Measurements from ENCODE around the gene SLC5A6. TPM values are rescaled to one million over a fixed set of nuclear protein-coding genes. Genes with fewer than 3 reads are reported as not detected.
A peak's percentile ranks its signal among the peaks of the same experiment; 100 is the strongest.

SLC5A6 gene
- total and polyA plus RNA-seq, 2 donors (not counting 1 experiment from before 2014, with no cell fraction given), result 50.8 to 52.6 TPM

DNA sequence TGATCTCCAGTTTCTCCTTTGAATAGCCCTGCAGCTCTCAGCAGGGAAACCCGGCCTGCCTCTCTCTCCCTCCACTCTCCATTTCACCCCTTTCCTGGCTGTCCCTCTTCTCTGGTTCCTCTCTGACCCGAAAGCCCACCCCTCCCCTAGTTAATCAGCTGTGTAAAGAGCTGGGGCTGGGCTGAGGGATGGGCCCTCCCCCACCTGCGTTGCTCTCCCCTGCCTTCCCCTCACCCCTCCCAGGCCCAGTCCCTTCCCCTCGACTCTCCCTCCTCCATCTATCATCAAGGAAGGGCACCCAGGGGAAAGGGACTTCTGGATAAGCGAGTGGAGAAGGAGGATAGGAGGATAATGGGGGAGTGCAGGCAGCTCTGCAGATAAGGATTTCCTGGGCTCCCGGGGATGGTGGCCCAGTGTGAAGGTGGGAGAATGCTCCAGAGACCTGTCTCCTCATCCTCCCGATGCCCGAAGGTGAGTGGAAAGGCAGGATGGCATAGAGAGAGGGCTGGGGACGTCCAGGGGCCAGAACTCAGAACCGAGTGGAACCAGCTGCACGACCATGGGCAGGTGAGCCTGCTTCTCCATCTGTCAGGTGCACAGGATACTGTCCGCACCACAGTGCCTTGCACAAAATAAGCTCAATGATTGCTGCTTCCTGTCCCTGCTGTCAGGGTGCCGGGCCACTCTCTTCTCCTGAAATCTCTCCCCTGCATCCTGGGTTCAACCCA lies 38.7 kb upstream of the SLC5A6 start:
- H3K9ac ChIP-seq (ENCODE audit: low read length), result no peak overlapping the region
- no peaks in the 10 kb centered on the region for H3K79me2 ChIP-seq (ENCODE audit: control insufficient read depth, insufficient read depth, low read length)
- peaks cover 0 to 4% (median 0%) of the 10 kb centered on the region in 3 donors for H3K9me3 ChIP-seq (ENCODE audit: control extremely low read depth in 1 of 3, control insufficient read depth in 2 of 3, insufficient read depth in 1 of 3, low read length in 2 of 3)
- Mint-ChIP-seq H3K27ac (no peak overlapping the region), H3K9me3 (ENCODE audit: insufficient read depth) (no peaks in the 10 kb centered on the region), H3K4me3 (no peak overlapping the region), H3K27me3 (peaks cover 44% of the 10 kb centered on the region), H3K4me1 (no peaks in the 10 kb centered on the region)
- DNase-seq (no peak), ATAC-seq (ENCODE audit: low read depth) (no peak)
- no peak overlapping the region for H3K27ac ChIP-seq (ENCODE audit: low read length in 2 of 2)
- no peaks in the 10 kb centered on the region for H3K36me3 ChIP-seq (replicated peaks in 1 of 2; ENCODE audit: control extremely low read depth in 1 of 2, control insufficient read depth in 1 of 2, extremely low read depth in 1 of 2, insufficient read depth in 2 of 2, low read length in 1 of 2)
- H3K4me3 ChIP-seq (ENCODE audit: control extremely low read depth in 1 of 5, extremely low read depth in 1 of 5, insufficient read depth in 1 of 5, low read depth in 2 of 5, low read length in 4 of 5), result no peak overlapping the region
- H3K4me1 ChIP-seq (ENCODE audit: control insufficient read depth in 2 of 2, insufficient read depth in 2 of 2, low read length in 2 of 2), result peaks cover 0 to 5% of the 10 kb centered on the region in 2 donors
- CTCF ChIA-PET, result interaction anchor here (0.6 to 1.9 kb wide), 3 partner anchors 29 to 94 kb away, joined by 3 to 10 read pairs (median 3); no protein-coding TSS in a partner anchor
- WGBS (ENCODE audit: insufficient coverage), result 66% methylated on average over 9 of the region's 13 CpGs
- TF ChIP-seq EZH2 (IDR thresholded peaks at IDR 0.05; ENCODE audit: borderline replicate concordance, insufficient read depth, low read depth, low read length, poor library complexity, severe bottlenecking), result no peak
- TF ChIP-seq, protein P1, sequence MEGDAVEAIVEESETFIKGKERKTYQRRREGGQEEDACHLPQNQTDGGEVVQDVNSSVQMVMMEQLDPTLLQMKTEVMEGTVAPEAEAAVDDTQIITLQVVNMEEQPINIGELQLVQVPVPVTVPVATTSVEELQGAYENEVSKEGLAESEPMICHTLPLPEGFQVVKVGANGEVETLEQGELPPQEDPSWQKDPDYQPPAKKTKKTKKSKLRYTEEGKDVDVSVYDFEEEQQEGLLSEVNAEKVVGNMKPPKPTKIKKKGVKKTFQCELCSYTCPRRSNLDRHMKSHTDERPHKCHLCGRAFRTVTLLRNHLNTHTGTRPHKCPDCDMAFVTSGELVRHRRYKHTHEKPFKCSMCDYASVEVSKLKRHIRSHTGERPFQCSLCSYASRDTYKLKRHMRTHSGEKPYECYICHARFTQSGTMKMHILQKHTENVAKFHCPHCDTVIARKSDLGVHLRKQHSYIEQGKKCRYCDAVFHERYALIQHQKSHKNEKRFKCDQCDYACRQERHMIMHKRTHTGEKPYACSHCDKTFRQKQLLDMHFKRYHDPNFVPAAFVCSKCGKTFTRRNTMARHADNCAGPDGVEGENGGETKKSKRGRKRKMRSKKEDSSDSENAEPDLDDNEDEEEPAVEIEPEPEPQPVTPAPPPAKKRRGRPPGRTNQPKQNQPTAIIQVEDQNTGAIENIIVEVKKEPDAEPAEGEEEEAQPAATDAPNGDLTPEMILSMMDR (IDR thresholded peaks at IDR 0.05), result no peak
- H2AFZ ChIP-seq (ENCODE audit: insufficient read depth, low read depth, low read length, poor library complexity, severe bottlenecking), result no peak overlapping the region
- POLR2A ChIA-PET, result no interaction called here
- intact Hi-C loops (cut with micrococcal nuclease), result loop anchor here (1.0 kb wide), 1 partner anchor 52 kb away; no protein-coding TSS in a partner anchor
- peaks cover 0 to 32% (median 9%) of the 10 kb centered on the region in 4 experiments for H3K27me3 ChIP-seq (replicated peaks in 1 of 4; ENCODE audit: control extremely low read depth in 1 of 4, control insufficient read depth in 3 of 4, insufficient read depth in 4 of 4, low read length in 3 of 4)
- no peaks in the 10 kb centered on the region for H4K20me1 ChIP-seq (ENCODE audit: control insufficient read depth, insufficient read depth, low read length, poor library complexity, severe bottlenecking)
- H3K4me2 ChIP-seq (replicated peaks; ENCODE audit: low read depth, low read length, poor library complexity, severe bottlenecking), result peak overlapping the region; percentile 28

Data from B cell (primary cell).